Endodermal cell (in vitro differentiated cells): ENCODE results near the gene CLK4. TPM values are rescaled to one million over a fixed set of nuclear protein-coding genes. Genes with fewer than 3 reads are reported as not detected.
A peak's percentile ranks its signal among the peaks of the same experiment; 100 is the strongest.

ENCODE experiments used
- DNase-seq: peaks from one replicate; pipeline ENCODE4 v3.0.0-alpha.2; 2017
- H3K27ac ChIP-seq: 2 replicates; pipeline ENCODE4 v1.5.1; 2013; ENCODE audit warnings: mild to moderate bottlenecking, low read depth, low read length, moderate library complexity
- H3K27me3 ChIP-seq: 2 replicates; pipeline ENCODE4 v1.6.1; 2013; ENCODE audit warnings: mild to moderate bottlenecking, low read length, moderate library complexity; ENCODE audit not compliant: insufficient read depth, control insufficient read depth, poor library complexity, severe bottlenecking
- H3K36me3 ChIP-seq: 2 replicates; pipeline ENCODE4 v1.7.0; 2013; ENCODE audit warnings: mild to moderate bottlenecking, low read length, moderate library complexity; ENCODE audit not compliant: control insufficient read depth, insufficient read depth
- H3K4me1 ChIP-seq: one replicate; pipeline ENCODE4 v1.7.0; 2013; ENCODE audit warnings: low read length; ENCODE audit not compliant: control insufficient read depth, insufficient read depth
- H3K4me3 ChIP-seq: 2 replicates; pipeline ENCODE4 v1.5.1; 2013; ENCODE audit warnings: mild to moderate bottlenecking, low read length, moderate library complexity
- H3K9ac ChIP-seq: 2 replicates; pipeline ENCODE4 v1.6.1; 2013; ENCODE audit warnings: mild to moderate bottlenecking, low read length, moderate library complexity; ENCODE audit not compliant: poor library complexity, severe bottlenecking; ENCODE audit errors: extremely low read depth
- H3K9me3 ChIP-seq: 2 replicates; pipeline ENCODE4 v1.6.1; 2013; ENCODE audit warnings: mild to moderate bottlenecking, low read length, moderate library complexity; ENCODE audit not compliant: control insufficient read depth
- H3K27ac Mint-ChIP-seq: 2 replicates; pipeline ENCODE4 v1.8.0; 2020; ENCODE audit warnings: mixed read lengths
- H3K27me3 Mint-ChIP-seq: 2 replicates; pipeline ENCODE4 v1.8.0; 2021; ENCODE audit warnings: mild to moderate bottlenecking, mixed read lengths; ENCODE audit not compliant: insufficient read depth
- H3K36me3 Mint-ChIP-seq: 2 replicates; pipeline ENCODE4 v1.8.0; 2020; ENCODE audit warnings: low read depth, mixed read lengths
- H3K4me1 Mint-ChIP-seq: 2 replicates; pipeline ENCODE4 v1.8.0; 2020; ENCODE audit warnings: mixed read lengths
- H3K4me3 Mint-ChIP-seq: 2 replicates; pipeline ENCODE4 v1.8.0; 2020; ENCODE audit warnings: mild to moderate bottlenecking, moderate library complexity, mixed read lengths
- H3K9me3 Mint-ChIP-seq: 2 replicates; pipeline ENCODE4 v1.8.0; 2020; ENCODE audit warnings: mild to moderate bottlenecking, mixed read lengths
- WGBS, 2 experiments: methylation state at CpG; one replicate each; pipeline versions ENCODE4 v1.1.5 to v1.1.7; 2013; ENCODE audit warnings: missing lambda C conversion rate in 2 of 2, mixed read lengths in 1 of 2; ENCODE audit not compliant: insufficient coverage in 1 of 2, insufficient read length in 1 of 2; 5-methylcytosine and 5-hydroxymethylcytosine counted together
- total RNA-seq, 2 donors: library from RNA; stranded (reverse); fragmentation: NEBNext Ultra II Directional in 1 of 2; extraction: Animal tissue kit (Norgen Biotek cat#: 25700) in 1 of 2; gene quantifications; 2 replicates in 1 of 2; 3 replicates in 1 of 2; pipeline ENCODE4 v1.2.1, GENCODE V29; 2021
- TF ChIP-seq, protein P1 (sequence below): fragments of 200-600 bp; sonication (generic); conservative IDR thresholded peaks from 2 replicates; pipeline ENCODE4 v1.5.0; 2021; ENCODE audit warnings: antibody characterized with exemption, mild to moderate bottlenecking

The CLK4 gene
- total RNA-seq, 2 donors from 2014 or later = 14.9 to 19.4 TPM

- peaks cover 6% of the 10 kb centered on the region for H3K9me3 Mint-ChIP-seq
- no peak overlapping the region for H3K9ac ChIP-seq
- H3K4me3 Mint-ChIP-seq = no peak overlapping the region
- no peaks in the 10 kb centered on the region for H3K27me3 ChIP-seq
- H3K4me1 Mint-ChIP-seq = peaks cover 15% of the 10 kb centered on the region
- H3K27ac Mint-ChIP-seq = no peak overlapping the region
- H3K36me3 ChIP-seq = peaks cover 48% of the 10 kb centered on the region
- 94 to 100% methylated on average over 3 to 4 of the region's 4 CpGs for WGBS, 2 experiments
- peaks cover 3% of the 10 kb centered on the region for H3K4me1 ChIP-seq
- TF ChIP-seq, protein P1, sequence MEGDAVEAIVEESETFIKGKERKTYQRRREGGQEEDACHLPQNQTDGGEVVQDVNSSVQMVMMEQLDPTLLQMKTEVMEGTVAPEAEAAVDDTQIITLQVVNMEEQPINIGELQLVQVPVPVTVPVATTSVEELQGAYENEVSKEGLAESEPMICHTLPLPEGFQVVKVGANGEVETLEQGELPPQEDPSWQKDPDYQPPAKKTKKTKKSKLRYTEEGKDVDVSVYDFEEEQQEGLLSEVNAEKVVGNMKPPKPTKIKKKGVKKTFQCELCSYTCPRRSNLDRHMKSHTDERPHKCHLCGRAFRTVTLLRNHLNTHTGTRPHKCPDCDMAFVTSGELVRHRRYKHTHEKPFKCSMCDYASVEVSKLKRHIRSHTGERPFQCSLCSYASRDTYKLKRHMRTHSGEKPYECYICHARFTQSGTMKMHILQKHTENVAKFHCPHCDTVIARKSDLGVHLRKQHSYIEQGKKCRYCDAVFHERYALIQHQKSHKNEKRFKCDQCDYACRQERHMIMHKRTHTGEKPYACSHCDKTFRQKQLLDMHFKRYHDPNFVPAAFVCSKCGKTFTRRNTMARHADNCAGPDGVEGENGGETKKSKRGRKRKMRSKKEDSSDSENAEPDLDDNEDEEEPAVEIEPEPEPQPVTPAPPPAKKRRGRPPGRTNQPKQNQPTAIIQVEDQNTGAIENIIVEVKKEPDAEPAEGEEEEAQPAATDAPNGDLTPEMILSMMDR = no peak
- H3K4me3 ChIP-seq = no peak overlapping the region
- H3K9me3 ChIP-seq = peaks cover 5% of the 10 kb centered on the region
- peaks cover 42% of the 10 kb centered on the region for H3K36me3 Mint-ChIP-seq
- no peak overlapping the region for H3K27ac ChIP-seq
- peaks cover 5% of the 10 kb centered on the region for H3K27me3 Mint-ChIP-seq
- no peak for DNase-seq
These were observed 4.1 kb downstream of the CLK4 start for GRCh38 chr5:178622679-178623247.

- no peaks in the 10 kb centered on the region for H3K27me3 ChIP-seq
- no peaks in the 10 kb centered on the region for H3K9me3 Mint-ChIP-seq
- H3K4me3 ChIP-seq = no peak overlapping the region
- peaks cover 80% of the 10 kb centered on the region for H3K36me3 ChIP-seq
- DNase-seq = no peak
- H3K4me1 Mint-ChIP-seq = peaks cover 5% of the 10 kb centered on the region
- H3K4me1 ChIP-seq = peaks cover under 1% of the 10 kb centered on the region
- WGBS, 2 experiments = 83% methylated on average over 1 of the region's 1 CpG; no CpG with 5 or more reads in 1 of the 2 experiments
- peak overlapping the region; percentile 58 for H3K27ac Mint-ChIP-seq
- peaks cover 68% of the 10 kb centered on the region for H3K36me3 Mint-ChIP-seq
- H3K4me3 Mint-ChIP-seq = no peak overlapping the region
- no peaks in the 10 kb centered on the region for H3K27me3 Mint-ChIP-seq
- H3K9me3 ChIP-seq = no peaks in the 10 kb centered on the region
- no peak overlapping the region for H3K27ac ChIP-seq
- H3K9ac ChIP-seq = no peak overlapping the region
- TF ChIP-seq, protein P1 = no peak
These were observed 7.5 kb downstream of the CLK4 start for GRCh38 chr5:178619390-178619789.

DNA sequence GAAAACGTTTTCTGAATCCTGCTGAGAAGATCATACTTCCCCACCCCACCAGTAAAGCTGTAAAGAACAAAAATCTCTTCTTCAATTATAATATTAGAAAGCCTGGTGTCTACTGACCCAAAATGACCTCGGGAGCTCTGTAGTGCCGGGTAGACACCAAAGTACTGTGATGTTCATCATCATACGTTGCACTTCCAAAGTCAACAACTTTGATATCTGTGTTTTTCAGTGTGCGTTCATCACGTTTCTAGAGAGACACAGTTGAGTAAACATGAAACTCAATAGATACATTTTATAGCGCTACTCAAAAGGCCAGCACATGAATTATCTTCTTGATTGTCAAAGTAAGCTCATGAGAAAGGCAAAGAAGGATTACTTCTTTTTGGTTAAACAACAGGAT lies 14.6 kb downstream of the CLK4 start:
- Histone ChIP-seq H3K36me3 (peaks cover 88% of the 10 kb centered on the region), H3K9me3 (peaks cover 17% of the 10 kb centered on the region), H3K27ac (no peak overlapping the region), H3K4me1 (no peaks in the 10 kb centered on the region), H3K9ac (no peak overlapping the region), H3K27me3 (no peaks in the 10 kb centered on the region), H3K4me3 (no peak overlapping the region)
- WGBS, 2 experiments = 94 to 98% methylated on average over 6 to 7 of the region's 7 CpGs
- Mint-ChIP-seq H3K4me1 (no peaks in the 10 kb centered on the region), H3K9me3 (peaks cover 1% of the 10 kb centered on the region), H3K4me3 (no peak overlapping the region), H3K27me3 (no peaks in the 10 kb centered on the region), H3K36me3 (peaks cover 77% of the 10 kb centered on the region), H3K27ac (no peak overlapping the region)
- no peak for DNase-seq
- TF ChIP-seq, protein P1 = no peak
